ENCODE results near the gene LARP1B.

DNA sequence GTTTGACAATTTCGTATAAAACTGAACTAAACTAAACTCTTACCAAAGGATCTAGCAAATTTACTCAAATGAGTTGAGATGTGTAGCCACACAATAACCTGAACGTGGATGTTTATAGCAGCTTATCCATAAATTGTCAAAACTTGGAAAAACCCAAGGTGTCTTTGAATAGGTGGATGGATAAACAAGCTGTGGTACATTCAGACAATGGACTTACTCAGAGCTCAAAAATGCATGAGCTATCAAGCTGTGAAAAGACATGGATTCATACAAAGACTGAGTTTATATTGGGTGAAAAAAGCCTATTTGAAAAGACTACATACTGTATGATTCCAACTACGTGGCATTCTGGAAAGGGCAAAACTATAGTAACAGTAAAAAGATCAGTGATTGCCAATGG, 69.5 kb downstream of the LARP1B start:
- TF ChIP-seq, protein P1, sequence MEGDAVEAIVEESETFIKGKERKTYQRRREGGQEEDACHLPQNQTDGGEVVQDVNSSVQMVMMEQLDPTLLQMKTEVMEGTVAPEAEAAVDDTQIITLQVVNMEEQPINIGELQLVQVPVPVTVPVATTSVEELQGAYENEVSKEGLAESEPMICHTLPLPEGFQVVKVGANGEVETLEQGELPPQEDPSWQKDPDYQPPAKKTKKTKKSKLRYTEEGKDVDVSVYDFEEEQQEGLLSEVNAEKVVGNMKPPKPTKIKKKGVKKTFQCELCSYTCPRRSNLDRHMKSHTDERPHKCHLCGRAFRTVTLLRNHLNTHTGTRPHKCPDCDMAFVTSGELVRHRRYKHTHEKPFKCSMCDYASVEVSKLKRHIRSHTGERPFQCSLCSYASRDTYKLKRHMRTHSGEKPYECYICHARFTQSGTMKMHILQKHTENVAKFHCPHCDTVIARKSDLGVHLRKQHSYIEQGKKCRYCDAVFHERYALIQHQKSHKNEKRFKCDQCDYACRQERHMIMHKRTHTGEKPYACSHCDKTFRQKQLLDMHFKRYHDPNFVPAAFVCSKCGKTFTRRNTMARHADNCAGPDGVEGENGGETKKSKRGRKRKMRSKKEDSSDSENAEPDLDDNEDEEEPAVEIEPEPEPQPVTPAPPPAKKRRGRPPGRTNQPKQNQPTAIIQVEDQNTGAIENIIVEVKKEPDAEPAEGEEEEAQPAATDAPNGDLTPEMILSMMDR (IDR thresholded peaks at IDR 0.05) = no peak
- no peak for TF ChIP-seq EZH2 (IDR thresholded peaks at IDR 0.05)
- TF ChIP-seq EZH2phosphoT487 (IDR thresholded peaks at IDR 0.05) = no peak

All from neural progenitor cell (in vitro differentiated cells).